HG02623 (cell line): ENCODE measurements around the gene ATG10.

Source experiments
- ATAC-seq: cut with Tn5 transposase; IDR thresholded peaks from one replicate; pipeline ENCODE4 v1.9.1; 2021; ENCODE audit warnings: moderate library complexity; ENCODE audit not compliant: unreplicated experiment

ATG10 gene

DNA sequence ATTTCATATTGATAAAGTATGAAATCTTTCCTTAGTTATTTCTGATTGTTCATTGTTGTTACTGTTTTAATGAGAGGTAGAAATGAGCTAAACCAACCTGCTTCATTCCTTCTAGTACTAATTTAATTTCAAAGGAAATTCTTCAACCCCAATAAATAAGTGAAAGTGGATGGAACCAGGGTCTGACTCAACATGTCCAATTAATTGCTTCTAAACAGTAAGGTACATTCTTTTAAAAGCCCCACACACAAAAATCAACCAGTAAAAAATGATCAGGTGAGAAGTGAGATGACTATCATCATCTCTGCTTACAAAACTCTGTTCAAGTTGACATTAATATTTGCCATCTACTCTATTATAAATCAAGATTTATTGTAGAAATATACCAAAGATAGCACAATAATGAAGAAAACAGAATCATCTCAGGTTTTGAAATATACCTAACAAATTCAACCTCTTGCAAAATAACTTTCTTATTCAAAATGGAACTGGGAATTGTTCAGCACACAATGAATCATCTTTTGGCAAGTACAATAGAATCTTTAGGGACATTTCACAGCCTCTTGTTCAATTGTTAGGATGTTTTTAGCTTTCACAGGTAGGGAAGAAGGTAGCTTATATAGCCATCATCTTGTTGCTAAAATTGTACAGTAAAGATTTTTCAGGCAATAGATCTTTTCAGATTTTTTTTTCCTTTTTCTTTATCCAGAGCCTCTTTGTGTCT, 191.8 kb downstream of the ATG10 start:
- no peak for ATAC-seq

DNA sequence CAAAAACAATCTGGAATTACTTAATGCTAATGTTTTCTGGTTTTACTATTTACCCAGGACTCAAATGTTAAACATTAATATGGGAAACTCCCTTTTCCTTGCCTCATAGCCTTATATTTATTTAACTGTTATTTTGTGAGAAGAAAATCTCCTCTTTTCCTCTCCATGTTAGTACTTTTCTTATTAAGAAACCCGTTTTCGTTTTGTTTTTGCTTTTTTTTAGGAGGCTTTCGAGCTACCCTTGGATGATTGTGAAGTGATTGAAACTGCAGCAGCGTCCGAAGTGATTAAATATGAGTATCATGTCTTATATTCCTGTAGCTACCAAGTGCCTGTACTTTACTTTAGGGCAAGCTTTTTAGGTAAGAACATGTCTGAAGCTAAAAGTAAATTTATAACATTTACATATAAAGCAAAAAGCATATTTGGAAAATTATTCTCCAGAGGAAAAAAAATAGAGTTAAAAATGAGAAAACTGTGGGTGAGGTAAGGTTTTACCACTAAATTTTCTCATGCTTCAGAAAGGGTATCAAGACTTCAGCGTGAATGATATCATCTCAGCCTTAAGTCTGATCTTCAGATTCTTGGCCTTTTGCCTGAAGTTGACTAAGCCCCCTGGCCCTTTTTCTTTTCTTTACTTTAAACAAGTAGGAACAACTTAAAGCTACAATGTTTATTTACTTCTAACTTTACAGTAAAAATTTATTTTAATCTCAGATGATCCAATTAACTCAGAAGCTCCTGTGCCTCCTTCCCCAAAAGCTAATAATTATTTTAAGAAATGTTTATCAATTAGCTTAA, 192.6 kb downstream of the ATG10 start:
- no peak for ATAC-seq

DNA sequence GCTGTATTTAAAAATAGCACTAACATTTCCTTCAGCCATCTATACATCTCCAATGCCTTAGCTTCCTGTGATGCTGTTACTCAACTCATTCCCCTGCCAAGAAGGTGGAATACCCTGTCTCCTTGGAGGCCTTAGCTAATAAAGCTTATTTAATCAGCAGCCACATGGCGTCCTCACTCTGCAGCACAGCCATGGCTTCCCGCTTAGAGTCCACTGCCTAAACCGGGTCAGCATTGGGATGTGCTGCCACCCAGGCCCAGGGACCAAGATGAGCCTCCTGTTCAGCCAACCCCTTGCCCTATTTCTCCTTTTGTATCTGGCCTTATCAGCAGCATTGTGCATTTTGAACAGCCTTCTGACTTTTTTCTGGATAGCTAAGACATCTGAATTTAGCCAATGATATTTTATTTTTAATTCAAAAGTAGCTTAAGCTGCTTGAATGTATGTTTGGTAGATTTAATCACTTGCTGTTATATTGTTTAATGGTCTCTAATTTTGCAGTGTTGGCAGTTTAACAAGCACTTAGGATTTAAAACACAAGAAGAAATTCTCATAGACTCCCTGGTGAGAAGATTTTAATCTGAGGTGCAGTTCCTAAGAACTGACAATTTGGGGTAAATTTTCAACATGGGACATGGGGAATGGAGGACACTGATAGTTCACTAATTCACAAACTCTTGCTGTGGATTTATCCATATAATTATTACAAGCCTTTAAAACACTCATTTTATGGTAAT, 193.3 kb downstream of the ATG10 start:
- ATAC-seq = no peak

DNA sequence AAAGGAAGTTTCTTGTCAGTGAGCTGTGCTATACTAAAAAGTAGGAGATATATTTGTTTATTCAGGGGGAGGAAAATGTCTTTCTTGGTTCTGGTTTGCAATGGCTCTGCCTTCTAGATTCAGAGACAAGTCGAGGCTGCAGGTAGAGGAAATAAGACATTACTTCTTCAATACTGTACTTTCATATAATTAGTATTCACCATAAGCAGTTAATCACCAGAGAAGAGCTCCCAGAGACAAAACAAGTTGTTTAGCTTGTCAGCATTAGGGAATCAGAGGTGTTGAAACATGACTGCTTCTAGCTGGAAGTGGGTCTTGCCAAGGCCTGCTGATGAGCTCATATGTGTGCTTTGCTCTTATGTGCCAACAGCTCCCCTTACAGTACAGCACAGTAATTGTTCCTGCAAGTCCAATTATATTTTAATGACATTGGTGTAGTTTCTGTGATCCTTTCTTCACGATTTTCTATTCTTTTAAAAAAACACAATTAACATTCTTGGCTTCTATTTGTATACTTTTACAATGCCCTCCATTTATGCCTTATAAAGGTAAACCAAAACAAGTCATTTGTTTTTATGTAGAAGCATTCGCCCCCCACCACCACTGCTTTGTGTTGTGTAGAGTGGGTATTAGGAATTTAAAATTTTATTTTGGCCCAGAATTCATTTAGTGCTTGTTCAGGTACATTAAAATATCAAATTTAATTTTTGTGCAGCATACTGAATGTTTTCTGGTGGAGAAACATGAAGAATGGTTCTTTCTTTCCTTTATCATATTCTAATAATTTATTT, 194.1 kb downstream of the ATG10 start:
- ATAC-seq = peak; percentile 90

DNA sequence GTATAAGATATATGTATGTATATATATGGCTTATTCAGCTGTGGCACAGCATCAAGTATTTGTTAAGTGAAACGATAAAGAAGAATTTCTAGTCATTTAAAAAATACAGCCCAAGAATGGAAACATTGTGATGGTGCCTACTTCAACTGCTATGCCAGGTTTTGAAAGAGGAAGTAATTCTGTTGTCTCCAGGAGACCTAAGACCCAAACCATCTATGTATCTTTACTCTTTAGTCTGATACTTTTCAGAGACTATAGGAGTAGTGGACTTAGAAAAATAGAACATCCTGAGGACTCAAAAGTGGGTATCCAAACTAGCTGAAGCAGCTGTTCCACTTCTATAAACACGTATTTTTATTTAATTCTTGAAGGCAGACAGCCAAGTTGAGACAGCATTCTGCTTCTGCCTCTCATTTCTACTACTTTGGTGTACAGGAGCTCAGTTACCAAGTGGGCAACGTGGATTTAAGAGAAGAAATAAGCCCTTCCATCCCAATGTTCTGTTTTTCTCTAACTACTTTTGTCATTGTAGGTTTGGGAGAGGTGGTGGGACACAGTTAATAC, 195.6 kb downstream of the ATG10 start:
- ATAC-seq = no peak

DNA sequence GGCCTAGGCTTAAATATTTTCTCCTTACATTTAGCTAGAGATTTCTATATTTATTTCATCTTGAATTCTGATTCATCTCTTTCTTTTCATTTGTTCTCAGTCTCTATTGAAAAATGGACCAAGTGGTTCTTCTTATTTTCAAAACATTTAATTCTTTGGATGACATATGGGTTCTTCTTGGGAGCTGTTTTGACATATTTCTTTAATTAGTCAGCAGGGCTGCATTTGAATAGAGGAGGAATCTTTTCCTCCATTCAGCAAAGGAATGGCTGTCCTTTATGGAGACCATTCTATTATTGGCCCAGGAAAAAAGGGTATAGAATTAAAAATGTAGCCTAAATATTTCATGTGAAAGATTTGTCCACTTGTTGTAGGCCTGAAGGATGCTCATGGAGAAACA, 196.5 kb downstream of the ATG10 start:
- no peak for ATAC-seq

DNA sequence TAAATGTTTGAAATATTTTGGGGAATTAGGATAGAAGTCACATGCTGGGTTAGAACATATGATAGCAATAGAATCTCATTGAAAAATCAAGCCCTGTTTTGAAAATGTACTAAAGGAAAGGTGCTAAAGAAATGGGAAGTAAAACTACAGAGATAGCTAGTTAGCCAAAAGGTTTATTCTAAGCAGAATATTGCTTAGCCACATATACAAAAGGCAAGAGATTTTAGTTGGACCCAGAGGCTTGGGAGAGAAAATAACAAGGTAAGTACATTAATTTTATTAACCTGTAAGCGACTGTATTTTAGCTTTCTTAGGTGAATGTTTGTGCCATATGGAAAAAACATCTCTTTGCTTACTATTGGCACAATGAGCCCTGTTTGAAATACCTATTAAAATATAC, 198.1 kb downstream of the ATG10 start:
- no peak for ATAC-seq

DNA sequence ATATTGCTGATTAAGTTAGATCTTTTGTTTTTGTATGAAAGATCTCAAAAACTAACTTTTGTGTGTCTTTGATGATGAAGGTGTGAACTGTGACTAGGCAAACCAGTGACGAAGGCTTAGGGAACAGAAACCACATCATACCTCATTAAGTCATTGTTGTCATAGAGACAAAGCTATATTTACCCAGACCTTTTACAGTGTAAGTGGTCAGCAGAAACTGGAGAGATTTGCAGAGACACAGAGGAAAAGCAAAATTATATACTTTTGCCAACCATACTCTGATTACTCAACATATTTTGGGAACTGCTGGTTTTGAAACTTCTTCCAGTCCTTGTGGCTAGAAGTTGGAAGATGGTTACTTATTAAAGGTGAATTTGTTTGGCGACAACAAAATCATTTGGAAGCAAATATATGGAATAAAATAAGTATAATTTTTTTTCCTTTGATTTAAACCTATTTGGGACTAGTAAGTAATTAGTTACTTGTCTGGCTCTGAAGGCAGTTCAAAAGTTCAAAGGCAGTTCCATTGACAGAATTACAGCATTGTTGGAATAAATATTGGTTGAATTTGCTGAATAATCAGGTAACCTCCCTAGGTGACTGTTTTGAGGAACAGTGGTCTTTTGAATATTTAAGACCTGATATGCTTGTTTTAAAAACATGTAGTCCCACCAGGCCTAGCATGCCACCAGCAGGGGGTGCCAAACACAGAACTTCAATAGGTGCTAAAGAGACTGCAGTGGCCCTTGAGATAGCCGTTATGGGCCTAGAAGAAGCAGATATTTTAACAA, 202.5 kb downstream of the ATG10 start:
- peak; percentile 98 for ATAC-seq

DNA sequence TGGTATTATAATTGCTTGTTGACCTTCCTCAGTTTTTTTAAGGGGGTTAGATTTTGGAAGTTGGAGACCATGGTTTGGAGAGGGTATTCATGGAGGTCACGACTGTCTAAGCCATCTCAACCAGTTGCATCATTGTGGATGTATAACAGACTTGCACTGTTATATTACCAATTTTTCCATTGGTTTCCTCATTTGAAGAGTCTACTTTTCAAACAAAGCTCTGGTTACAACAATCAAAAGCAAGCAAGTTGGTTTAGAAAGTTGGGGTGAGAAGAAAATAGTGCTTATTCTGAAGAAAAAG, 203.0 kb downstream of the ATG10 start:
- ATAC-seq = no peak

DNA sequence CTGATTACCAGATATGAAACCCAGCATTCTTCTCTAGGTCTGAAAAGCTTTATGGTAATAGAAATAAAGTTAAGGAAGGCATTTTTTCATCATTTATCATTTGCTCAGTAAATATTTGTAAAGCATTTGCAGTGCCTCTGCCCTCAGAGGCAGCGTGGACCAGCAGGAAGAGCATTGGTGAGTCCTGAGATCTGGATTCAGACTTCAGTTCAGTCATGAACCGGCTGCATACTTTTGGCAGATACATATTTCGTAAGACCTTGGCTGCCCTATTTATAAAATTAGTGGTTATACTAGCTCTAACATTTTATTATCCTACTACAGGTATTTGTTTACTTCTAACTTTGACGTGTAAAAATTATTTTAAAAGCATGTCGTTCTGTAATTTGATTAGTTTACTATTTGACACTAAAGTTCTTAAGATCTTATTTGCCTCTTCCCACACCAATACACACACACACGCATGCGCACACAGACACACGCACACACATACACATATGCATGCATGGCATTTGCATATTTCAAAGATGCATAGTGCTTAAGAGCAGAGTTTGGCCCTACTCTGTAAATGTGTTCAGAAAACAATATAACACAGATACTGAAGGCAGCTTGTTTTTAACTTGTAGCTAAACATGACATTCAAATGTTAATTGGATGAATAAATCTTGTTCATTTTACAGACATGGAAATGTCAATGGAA, 204.4 kb downstream of the ATG10 start:
- no peak for ATAC-seq

DNA sequence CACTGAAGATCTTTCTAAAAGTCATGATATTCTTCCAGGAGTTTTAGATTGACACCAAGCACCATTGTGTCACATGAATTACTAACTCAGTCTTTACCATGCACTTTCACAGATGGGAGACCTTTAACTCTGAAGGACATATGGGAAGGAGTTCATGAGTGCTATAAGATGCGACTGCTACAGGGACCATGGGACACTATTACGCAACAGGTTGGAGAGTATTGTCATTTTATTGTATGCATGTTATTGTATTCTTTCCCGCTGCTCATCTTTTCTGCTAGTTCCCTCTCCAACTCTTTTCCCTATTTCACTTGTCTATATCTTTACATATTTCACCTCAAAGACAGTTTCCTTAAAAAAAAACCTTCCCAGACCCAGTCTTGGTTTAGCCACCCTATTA, 206.6 kb downstream of the ATG10 start:
- ATAC-seq = no peak

DNA sequence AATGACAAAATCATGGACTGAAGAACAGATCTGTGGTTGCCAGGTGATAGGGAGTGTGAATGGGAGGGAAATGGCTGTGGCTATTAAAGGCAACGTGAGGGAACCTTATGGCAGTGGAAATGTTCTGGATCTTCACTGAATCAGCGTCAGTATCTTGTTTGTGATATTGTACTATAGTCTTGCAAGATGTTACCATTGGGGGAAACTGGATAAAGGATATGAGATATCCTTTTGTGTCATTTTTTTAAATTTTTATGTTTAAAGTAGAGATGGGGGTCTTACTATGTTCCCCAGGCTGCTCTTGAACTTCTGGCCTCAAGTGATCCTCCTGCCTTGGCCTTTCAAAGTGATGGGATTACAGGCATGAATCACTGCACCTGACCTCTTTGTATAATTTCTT, 210.8 kb downstream of the ATG10 start:
- no peak for ATAC-seq

DNA sequence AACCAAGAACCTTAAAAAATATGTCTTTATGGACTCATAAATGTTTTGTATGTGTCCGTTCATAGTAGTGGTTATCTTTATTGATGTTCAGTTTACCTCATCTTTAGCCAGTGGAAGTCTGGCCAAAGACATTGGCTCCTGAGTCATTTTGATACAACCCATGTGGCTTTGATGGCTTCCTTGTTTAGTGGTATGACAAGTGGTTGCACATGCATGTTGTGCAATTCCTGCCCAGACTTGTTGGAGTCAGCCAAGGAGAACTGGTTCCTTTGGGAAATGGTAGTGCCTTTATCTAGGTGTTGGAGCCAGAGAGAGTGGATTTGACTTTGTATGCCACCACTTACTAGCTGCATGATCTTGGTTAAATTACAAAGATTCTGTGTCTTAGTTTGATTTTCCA, 212.0 kb downstream of the ATG10 start:
- ATAC-seq = no peak

DNA sequence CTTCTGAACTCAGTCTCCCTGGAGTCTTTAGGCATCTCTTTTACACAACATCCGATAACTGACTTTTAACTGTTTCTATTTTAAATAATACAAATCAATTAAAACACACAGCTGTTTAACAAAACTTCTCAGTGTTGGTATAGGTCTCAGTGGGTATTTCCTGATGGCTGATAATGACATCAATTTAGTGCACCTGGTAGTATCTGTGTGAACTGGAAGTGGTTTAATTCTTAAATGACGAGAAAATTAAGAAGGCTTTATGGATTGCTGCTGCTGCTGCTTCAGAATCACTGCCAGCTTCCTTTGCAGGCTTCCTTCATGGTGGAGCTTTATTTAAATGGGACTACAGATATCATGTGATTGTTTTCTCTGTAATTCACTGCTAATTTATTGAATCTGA, 214.0 kb downstream of the ATG10 start:
- no peak for ATAC-seq

DNA sequence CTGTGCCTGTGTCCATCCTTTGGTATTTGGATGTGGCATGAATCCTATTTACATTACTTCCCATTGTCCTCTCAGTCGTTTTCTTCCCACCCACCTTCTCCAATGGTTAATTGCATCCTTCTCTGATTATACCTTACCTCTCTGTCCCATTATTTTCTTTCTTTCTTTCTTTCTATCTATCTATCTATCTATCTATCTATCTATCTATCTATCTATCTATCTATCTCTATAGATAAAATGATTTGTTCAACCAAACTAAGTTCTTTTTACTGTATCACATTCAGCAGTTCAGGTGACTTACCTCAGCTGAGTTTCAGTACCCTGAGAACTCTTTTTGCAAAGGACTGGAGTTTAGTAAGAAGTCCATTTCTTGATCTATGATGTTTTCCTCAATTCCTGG, 225.7 kb downstream of the ATG10 start:
- ATAC-seq = no peak

DNA sequence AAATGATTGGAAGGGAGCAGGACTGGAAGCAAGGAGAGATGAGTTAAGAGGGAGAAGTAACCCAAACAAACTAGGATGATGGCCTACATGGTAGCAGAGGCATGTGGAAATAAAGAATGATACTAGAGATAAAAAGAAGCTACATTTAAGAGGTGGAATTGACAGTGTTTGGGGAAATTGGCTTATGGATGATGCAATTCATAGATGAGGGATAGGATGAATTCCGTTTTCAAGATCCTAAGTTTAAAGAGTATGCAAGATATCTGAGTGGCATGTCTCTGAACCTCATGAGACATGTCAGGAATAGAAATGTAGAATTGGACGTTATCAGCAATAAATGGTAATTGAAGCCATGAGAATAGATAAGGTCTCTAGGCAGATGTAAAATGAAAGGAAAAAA, 232.7 kb downstream of the ATG10 start:
- no peak for ATAC-seq

DNA sequence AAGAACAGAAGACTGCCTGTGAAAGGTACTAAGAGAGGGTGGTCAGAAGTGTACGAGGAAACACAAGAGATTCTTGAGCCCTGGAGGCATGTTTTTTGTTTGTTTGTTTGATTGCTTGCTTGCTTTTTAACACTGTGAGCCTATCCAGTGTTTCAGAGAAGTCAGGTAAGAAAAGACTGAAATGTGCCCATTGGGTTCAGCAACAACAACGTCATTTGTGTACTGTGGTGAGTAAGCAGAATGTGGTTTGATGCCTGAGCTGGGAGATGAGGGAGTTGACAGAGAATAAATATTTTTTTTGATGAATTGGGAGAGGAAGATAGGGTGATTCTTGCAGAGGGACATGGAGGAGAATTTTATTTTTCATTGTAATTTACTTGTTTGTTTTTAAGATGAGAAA, 233.2 kb downstream of the ATG10 start:
- no peak for ATAC-seq

DNA sequence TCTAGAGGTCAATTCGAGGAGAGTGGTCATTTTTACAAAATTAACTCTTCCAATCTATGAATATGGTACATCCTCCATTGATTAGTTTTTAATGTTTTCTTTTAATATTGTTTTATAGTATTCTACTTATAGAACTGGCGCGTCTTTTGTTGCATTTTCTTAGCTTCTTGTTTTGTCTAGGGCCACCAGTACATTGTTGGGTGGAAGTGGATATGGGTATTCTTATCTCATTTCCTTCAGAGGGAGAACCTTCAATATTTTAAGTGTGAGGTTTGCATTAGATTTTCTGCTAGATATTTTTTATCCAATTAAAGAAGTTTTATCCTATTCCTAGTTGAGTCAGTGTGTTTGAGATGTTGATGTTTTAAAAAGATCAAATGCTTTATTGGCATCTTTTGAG, 236.5 kb downstream of the ATG10 start:
- ATAC-seq = no peak

DNA sequence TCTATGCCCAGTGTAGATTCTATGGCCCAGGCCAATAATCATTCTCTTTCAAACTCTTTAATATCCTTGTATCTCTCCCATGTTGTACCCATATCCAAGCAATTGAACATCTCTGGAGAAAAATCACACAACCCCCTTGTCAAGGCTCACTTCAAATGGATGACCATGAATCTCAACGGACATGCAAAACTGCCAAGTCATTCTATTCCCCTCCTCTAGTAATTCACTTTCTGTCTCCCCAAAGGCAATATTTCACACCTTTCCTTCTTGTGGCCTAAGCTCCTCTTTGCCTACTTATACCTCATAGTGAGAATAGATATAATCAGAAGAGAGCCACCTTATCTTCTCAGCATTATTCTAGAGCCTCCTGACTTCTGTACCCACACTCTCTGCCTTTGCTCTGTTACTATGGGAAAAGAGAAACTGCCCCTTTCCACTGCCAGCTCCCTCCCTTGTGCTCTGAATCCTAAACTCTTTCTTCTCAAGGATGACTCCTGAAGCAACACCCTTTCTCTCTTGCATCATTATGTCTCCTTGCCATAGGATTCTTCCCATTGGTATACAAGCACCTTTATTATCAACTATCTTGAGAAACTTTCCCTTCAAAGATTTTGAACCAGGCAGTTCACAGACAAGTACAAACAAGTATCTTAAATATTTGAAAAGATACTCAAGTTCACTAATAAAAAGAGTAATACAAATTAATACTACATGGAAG, 240.2 kb downstream of the ATG10 start:
- ATAC-seq = no peak
